CMK (cell line): ENCODE measurements around the gene PNLDC1.
A peak's percentile ranks its signal among the peaks of the same experiment; 100 is the strongest.

Source experiments
- DNase-seq: peaks from one replicate; pipeline ENCODE4 v3.0.0-alpha.2; 2010; ENCODE audit warnings: low read depth

PNLDC1 gene, protein sequence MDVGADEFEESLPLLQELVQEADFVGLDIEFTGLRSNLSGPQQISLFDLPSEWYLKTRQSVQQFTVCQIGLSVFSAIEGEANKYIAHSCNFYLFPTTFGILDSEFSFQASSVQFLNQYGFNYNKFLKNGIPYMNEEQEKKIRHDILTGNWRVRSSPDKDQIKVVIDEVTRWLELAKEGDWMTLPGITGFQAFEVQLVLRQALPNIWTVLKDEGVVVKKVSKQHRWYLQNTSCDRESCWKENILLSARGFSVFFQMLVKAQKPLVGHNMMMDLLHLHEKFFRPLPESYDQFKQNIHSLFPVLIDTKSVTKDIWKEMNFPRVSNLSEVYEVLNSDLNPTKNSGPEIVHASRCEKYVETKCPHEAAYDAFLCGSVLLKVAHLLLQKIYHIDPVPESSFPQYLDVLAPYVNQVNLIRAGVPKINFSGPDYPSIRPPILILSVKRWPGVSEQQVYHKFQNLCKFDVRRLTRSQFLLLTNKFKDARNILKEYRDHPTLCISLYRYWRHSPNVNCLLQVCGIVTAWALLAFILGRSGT

DNA sequence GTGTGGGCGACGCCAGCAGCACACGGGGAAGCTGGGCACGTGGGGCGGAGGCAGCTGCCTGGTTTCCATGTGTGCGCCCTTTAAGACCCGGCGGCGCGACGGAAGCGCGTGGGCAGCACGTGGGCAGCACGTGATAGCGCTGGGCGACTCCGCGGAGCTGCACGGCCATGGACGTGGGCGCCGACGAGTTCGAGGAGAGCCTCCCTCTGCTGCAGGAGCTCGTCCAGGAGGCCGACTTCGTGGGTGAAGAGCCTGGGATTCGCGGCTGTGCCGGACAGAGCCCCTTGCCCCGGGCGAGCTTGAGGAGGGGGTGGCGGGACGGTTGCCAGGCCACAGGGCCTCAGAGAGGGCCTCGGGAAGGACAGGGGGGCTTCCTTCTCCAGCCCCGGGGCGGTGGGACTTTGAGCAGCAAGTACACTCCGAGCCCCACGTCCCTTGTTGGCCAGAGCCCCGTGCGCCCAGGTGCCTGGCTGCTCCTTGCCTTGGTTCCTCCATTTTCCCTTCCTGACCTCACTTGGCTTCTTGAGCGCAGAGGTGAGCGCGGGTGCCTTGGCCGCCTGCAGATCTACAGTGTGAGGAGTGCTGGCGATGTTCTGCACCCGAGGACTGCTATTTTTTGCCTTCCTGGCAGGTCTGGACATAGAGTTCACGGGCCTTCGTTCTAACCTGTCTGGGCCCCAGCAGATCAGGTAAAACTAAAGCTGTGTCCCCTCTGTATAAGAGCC is at the start of gene PNLDC1:
Gene PNLDC1 (plus strand): TSS at position 136 of the 725 bp plus-strand sequence. CDS start 32 bp downstream, at position 168.
- no peak for DNase-seq

DNA sequence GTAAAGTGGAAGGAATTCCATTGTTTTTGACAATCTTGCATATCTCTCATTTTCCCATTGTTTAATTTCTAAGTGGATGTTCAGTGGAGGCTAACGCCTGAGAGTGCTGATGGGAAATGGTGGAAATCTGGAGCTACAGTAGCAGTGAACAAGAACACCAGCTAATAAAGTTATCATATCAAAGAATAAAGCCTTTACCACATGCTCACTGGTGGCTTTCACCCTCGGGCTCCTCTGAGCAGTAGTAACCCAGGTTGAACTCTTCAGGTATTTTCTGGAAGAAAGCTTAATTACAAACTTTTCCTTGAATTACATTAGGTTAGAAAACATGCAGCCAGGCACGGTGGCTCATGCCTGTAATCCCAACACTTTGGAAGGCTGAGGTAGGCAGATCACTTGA is 48.6 kb upstream of the PNLDC1 start:
- DNase-seq = no peak

DNA sequence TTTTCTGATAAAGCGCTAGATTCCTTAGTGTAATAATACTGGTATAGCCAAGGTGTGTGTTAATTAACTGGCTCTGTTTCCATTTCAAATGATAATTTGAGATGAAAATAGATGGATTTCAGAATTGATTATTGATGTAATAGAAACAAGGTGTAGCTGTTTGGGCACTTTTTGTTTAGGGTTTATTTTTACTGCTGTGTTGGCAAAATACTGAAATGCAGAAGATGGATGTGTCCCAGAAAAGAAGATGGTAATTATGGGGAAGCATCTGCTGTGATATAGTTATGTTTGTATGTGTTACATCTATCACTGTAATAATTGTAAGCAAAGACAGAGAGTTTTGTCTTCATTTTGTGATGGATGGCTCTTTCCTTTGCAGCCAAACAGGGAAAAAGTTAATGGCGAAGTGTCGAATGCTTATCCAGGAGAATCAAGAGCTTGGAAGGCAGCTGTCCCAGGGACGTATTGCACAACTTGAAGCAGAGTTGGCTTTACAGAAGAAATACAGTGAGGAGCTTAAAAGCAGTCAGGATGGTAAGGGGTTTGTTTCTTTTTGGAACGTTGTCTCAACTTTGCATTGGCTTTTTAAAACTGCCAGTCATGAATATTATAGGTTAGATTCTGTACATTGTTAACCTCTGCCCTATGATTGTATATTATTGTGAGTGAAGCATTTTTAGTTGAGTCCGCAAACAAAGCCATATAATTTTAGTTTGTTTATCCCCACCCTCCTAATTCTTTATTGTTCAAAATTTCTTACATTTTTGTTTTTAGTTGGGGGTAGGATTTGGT is 46.8 kb upstream of the PNLDC1 start:
- DNase-seq = no peak

DNA sequence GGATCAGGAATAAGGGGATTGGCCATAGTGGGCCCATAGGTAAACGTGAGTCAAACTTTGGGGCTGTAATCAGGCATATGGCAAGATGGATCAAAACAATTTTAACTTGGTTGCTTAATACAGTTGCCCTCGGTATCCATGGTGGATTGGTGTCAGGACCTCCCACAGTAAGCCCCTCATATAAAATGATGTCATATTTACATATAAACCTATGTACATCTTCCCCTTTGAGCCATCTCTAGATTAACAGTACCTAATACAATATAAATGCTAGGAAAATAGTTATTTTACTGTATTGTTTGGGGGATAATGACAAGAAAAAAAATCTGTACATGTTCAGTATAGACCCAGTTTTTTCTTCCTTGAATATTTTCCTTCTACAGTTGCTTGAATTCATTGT is 45.7 kb upstream of the PNLDC1 start:
- DNase-seq = no peak

DNA sequence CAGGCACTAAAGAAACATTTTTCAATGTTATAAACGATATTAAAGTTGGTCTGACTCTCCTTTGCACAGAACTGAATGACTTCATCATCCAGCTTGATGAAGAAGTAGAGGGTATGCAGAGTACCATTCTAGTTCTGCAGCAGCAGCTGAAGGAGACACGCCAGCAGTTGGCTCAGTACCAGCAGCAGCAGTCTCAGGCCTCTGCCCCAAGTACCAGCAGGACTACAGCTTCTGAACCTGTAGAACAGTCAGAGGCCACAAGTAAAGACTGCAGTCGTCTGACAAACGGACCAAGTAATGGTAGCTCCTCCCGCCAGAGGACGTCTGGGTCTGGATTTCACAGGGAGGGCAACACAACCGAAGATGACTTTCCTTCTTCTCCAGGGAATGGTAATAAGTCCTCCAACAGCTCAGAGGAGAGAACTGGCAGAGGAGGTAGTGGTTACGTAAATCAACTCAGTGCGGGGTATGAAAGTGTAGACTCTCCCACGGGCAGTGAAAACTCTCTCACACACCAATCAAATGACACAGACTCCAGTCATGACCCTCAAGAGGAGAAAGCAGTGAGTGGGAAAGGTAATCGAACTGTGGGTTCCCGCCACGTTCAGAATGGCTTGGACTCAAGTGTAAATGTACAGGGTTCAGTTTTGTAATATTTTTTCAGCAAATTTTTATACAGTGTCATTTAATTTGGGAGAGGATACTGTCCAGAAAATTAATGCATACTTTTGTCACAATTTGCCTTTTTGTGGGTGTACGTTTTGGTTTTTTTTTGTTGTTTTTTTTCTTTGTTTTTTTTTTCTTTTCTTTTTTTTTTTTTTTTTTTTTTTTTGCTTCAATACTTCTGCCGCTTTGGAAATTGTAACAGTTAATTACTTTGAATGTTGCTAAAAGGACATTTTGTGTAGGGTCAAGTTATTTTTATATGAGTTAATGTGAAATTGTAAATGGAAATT is 44.8 kb upstream of the PNLDC1 start:
- DNase-seq = no peak

DNA sequence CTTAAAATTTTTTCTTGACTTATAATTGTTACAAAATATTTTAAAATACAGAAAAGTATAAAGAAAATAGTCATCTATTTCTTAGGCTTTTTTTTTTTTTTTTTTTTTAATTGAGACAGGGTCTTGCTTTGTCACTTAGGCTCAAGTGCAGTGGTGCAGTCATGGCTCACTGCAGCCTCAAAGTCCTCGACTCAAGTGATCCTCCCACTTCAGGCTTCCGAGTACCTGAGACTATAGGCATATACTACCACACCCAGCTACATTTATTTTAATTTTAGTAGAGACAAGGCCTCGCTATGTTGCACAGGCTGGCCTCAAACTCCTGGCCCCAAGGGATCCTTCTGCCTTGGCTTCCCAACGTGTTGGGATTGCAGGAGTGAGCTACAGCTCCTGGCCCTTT is 43.6 kb upstream of the PNLDC1 start:
- no peak for DNase-seq

DNA sequence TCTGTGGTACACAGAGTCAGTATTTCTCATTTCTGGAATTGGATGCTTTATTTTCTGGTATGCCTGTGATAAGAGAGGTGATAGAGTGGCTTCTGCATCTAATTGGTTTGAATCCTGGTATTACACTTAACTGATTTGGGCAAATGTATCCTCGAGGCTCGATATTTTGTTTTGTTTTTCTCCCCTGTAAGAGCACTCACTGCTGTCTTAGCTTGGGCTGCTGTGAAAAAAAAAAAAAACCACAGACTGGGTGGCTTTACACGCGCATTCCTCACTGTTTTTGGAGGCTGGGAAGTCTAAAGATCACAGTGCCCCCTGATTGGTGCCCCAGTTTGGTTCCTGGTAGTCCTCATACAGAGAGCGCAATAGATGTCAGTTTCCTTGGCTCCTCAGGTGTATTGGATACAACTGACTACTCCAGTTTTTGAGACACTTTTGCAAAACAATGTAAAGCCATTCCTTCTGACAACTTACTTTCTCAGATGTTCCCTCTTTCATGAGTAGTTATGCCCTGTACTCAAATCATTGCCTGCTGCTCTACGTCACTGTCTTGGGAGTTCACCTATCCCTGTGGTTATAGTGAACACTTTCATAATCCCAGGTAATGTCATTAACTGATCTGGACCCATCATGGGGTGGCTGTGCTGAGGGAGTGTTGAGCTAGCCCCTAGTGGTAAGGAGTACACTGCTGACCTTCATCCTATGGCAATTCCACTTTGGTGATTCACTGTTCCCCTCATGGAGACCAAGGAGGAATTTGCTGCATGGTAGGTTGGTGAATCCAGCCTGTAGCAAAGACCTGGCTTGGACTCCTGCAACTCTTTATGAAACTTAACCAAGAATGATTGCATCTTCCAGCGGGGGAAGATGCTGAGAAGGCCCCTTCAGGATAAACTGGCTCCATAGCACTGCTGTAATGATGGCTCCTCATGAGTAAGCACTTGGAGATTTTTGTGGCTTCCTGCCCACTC is 41.8 kb upstream of the PNLDC1 start:
- no peak for DNase-seq

DNA sequence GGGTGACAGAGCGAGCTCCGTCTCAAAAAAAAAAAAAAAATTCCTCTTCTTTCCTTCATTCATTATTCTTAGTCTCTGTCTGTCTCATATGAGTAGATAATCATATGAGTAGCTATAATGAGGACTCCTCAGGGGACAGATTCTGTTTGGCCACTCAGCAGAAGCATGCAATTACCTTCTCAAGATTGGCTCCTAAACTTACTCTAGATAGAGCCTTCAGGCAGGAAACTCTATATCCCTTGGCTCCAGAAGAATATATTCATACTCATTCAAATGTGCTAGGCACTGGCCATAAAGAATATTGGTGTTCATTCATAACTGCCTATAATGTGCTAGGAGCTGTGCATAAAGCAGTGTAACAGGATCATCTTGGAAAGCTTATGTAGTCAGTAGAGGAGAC is 40.4 kb upstream of the PNLDC1 start:
- DNase-seq = no peak

DNA sequence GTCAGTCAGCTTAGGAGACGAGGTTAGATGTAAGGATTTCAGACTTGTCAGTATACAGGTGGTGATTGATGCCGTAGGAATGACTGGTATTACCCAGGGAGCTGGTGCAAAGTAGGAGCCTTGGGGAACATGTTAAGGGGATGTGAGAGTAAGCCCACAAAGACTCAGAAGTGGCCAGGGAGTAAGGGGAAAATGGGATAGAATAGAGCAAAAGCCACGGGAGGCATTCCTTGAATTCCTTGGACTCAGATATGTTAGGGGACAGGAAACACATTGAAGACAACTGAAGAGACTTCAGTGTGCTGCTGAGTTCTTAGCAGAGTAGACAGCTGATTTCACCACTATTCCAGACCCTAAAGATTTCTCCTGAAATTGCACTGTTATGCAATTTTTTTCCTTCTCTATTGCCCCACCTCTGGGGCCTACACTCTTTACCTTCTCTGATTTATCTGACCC is 39.4 kb upstream of the PNLDC1 start:
- no peak for DNase-seq

DNA sequence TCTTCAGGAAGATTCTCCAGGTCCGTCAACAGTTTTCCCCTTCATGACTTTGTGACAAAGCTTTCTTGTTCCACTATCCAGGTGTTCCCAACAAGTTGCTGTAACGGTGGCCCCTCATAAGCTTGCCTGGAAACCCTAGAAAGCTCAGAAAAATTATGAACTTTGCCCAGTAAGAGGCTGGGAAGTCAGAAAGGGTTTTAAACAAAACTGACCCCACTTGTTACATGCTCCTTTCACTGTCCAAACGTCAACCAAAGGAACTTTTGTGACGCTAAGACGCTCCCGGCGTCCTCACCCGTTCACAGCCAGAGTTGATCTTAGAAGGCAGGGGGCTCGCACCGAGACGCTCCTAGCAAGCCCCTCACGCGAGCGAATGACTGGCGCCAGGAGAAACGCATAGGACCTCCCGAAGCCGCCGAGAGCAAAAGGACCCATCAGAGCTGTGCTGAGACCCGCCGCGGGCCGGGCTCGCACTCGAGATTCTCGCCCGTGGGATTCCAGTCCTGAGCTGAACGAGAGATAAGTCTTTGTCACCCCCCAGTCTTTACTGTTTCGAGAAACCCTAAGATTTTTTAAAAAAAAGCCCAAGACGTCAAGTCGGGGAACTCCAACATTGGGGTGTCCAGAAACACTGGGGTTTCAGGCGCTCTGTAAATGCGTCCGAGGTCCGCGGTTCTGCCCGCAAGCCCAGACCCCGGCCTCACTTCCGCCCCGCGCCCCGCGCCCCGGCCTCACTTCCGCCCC is 38.8 kb upstream of the PNLDC1 start:
- no peak for DNase-seq

DNA sequence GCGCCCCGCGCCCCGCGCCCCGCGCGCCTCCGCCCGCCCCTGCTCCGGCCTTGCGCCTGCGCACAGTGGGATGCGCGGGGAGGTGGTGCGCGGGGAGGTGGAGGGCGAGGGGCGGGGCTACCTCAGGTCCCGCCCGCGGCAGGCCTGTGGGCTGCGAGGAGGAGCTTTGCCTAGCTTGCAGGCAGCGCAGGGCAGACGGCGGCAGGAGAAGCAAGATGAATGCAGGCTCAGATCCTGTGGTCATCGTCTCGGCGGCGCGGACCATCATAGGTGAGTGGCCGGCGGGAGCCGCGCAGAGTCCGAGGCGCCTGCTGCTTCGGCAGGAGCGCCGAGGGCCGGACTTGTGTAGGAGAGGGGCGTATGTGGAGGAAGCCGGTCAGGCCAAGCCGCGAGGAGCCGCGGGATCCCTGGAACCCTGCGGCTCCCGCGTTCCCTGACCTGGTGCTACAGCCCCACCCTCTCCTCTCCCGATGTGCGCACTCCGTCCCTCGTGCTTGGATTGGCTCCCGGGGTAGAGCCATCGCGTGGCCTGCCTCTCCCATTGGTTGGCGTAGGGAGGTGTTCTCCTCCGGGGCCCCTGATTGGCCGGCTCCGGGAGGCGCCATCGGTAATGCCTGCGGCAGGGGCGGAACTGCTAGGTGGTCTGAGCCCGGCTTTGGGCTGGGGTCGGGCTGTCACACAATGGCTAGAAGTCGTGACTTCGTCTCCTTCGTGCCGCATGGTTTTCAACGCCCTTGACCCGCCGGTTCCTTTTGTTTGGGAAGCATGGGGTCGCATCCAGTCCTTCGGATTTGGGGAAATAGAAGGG is 38.0 kb upstream of the PNLDC1 start, which contains the start of gene ACAT2:
Gene ACAT2 (plus strand): TSS at position 173 of the 808 bp plus-strand sequence. CDS start 43 bp downstream, at position 216.
- peak; percentile 84 for DNase-seq

DNA sequence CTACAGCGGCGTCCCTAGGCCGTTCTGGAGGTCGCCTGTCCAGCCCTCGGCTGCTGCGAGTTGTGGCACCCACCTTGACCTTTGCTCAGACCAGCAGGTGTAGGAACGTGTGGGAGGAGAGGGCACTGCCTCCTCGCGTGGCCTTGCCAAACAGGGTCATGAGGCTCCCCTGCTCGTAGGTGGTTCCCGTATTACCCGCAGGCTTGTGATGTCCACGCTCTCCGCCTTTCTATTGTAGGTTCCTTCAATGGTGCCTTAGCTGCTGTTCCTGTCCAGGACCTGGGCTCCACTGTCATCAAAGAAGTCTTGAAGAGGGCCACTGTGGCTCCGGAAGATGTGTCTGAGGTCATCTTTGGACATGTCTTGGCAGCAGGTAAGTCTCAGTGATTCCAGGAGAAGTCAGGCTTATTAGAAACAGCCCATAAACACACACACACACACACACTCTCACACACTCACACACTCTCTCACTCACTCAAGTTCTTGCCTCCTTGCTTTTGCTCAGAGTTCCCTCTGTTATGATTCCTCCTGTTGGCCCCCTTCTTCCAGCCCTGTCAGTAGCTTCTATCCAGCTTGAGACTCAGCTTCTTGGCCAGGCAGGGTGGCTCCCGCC is 37.3 kb upstream of the PNLDC1 start:
- DNase-seq = no peak

DNA sequence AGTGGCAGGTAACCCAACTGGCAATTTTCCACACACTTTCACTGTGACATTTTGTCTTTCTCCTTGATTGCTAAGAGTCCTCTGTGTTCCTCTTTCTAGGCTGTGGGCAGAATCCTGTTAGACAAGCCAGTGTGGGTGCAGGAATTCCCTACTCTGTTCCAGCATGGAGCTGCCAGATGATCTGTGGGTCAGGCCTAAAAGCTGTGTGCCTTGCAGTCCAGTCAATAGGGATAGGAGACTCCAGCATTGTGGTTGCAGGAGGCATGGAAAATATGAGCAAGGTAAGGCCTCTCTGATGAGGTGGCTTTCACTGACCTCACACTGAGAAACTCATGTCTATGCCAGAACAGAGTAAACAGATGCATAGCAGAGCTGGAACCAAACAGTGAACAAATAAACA is 33.2 kb upstream of the PNLDC1 start:
- no peak for DNase-seq

DNA sequence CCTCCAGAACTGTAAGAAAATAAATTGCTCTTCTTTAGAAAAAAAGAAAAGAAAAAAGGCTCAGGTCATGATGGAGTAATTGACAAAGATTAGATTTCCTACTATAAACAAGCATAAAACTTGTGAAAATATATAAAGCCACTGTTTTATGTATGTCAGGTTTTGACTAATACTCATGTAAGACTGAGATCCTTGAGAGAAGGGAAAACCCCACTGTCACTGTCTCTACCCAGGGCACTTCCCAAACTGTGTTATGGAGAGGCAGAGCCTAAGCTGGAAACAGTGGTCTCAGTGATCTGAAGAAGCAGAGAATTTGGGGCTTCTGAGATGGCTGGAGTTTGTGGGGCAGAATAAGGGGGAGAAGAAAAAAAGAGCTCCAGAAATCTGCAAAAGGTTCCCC is 30.6 kb upstream of the PNLDC1 start:
- no peak for DNase-seq

DNA sequence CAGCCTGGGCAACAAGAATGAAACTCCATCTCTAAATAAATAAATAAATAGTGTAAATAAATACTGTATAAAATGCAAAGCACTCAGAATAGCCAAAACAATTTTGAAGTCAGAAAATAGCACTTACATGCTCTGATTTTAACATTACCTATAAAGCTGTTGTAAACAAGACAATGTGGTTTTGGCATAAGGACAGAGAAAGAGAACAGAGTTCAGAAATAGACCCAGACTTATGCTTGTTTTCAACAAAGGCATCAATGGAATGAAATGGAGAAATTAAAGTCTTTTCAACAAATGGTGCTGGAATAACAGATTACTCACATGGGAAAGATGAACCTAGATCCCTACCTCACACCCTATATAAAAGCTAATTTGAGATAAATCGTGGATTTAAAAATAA is 27.9 kb upstream of the PNLDC1 start:
- DNase-seq = no peak

DNA sequence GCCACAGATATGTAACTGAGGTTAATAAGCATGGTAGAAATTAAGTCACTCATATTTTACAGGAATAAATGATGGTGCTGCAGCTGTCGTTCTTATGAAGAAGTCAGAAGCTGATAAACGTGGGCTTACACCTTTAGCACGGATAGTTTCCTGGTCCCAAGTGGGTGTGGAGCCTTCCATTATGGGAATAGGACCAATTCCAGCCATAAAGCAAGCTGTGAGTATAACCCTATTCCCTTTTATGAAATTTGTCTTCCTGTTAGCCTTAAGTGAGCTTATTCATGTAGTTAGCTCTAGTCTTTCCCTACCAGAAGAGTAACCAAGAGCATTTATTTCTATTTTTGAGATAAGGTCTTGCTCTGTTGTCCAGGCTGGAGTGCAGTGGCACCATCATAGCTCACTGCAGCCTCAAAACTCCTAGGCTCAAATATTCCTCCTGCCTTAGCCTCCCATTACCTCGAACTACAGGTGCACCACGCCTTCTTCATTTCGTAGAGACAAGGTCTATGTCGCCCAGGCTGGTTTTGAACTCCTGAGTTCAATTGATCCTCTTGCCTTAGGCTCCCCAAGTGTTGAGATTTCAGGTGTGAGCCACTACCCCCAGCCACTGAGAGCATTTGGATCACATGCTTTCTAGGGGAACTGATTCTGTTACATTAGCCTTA is 22.7 kb upstream of the PNLDC1 start:
- DNase-seq = no peak

DNA sequence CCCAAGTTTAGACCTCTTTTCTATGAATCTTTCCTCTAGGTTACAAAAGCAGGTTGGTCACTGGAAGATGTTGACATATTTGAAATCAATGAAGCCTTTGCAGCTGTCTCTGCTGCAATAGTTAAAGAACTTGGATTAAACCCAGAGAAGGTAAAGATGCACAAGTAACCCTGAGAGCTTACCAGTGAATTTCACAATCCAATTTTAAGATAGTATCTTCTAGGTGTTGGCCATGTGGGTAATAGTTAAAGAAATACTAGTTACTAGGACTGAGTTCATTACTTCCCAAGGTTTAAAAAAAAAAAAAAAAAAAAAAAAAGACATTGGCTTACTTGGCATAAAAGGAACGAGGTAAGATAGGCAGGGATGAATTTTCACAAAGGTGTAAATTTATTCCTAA is 21.9 kb upstream of the PNLDC1 start:
- DNase-seq = no peak
